Calu3 (cell line): ENCODE measurements around the gene SH3PXD2A. TPM values are rescaled to one million over a fixed set of nuclear protein-coding genes. Genes with fewer than 3 reads are reported as not detected.

Experiments used
- BruUV-seq: library from RNA; stranded (reverse); fragments of 400-500 nt; replicated peaks from 2 replicates; lab custom pipeline; 2021; lab: Mats Ljungman, UMichigan
- CTCF ChIA-PET: fragments of 300-600 bp; sonication (Branson Sonifier 250); formaldehyde crosslinking; loops from one replicate; lab custom pipeline; 2022; ENCODE audit warnings: antibody characterized with exemption; lab: Charles Lee
- DNase-seq: peaks from one replicate; pipeline ENCODE4 v3.0.0; 2022
- H3K27ac Mint-ChIP-seq: one replicate; pipeline ENCODE4 v1.8.0; 2022; ENCODE audit warnings: mixed read lengths; ENCODE audit not compliant: unreplicated experiment
- H3K27me3 Mint-ChIP-seq: one replicate; pipeline ENCODE4 v1.8.0; 2022; ENCODE audit warnings: mixed read lengths; ENCODE audit not compliant: unreplicated experiment
- H3K36me3 Mint-ChIP-seq: one replicate; pipeline ENCODE4 v1.8.0; 2022; ENCODE audit warnings: mild to moderate bottlenecking, moderate library complexity, mixed read lengths; ENCODE audit not compliant: insufficient read depth, unreplicated experiment
- H3K4me1 Mint-ChIP-seq: one replicate; pipeline ENCODE4 v1.8.0; 2022; ENCODE audit warnings: mild to moderate bottlenecking, low read depth, mixed read lengths; ENCODE audit not compliant: unreplicated experiment
- H3K4me3 Mint-ChIP-seq: one replicate; pipeline ENCODE4 v1.8.0; 2022; ENCODE audit warnings: mild to moderate bottlenecking, low read depth, moderate library complexity, mixed read lengths; ENCODE audit not compliant: unreplicated experiment
- H3K9me3 Mint-ChIP-seq: one replicate; pipeline ENCODE4 v1.8.0; 2022; ENCODE audit warnings: low read depth, mixed read lengths; ENCODE audit not compliant: unreplicated experiment
- intact Hi-C: fragments of 100-400 bp; cut with micrococcal nuclease; formaldehyde crosslinking; loops from one replicate; pipeline ENCODE4 v1.10.0; 2022; ENCODE audit not compliant: unreplicated experiment
- total RNA-seq: library from RNA; stranded (reverse); gene quantifications from 2 replicates; pipeline ENCODE4 v1.2.3, GENCODE V29; 2022
- TF ChIP-seq, protein P1 (sequence below): fragments of 200-600 bp; IDR thresholded peaks from one replicate; pipeline ENCODE4 v1.8.0; 2022; ENCODE audit warnings: antibody characterized with exemption; ENCODE audit not compliant: unreplicated experiment

The SH3PXD2A gene
- total RNA-seq, 1 experiment from 2014 or later = 7.5 TPM

DNA sequence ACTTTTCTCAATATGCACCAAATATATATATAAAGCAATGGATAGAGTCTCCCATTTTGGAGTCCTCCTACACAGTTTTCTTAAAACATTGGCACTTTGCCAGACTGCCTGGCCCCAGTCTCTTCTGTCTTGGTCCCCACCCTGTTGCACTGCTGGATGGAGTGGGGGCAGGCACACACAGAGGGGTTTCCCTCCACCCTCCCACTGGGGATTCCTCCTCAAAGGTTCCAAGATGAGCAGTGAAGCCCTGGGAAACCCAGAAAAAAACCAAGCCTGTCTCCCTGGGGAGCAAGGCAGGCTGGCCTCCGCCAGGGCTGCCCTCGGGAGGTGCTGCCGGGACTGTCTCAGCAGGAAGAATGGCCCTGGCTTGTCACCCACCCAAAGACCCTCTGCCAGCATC lies 68.0 kb downstream of the SH3PXD2A start:
- H3K36me3 Mint-ChIP-seq = peaks cover 5% of the 10 kb centered on the region
- DNase-seq = no peak
- H3K27ac Mint-ChIP-seq = no peak overlapping the region
- no TSS peak for BruUV-seq
- H3K4me1 Mint-ChIP-seq = peaks cover 29% of the 10 kb centered on the region
- intact Hi-C loops = no loop called here
- H3K9me3 Mint-ChIP-seq = no peaks in the 10 kb centered on the region
- H3K27me3 Mint-ChIP-seq = peaks cover 40% of the 10 kb centered on the region
- TF ChIP-seq, protein P1, sequence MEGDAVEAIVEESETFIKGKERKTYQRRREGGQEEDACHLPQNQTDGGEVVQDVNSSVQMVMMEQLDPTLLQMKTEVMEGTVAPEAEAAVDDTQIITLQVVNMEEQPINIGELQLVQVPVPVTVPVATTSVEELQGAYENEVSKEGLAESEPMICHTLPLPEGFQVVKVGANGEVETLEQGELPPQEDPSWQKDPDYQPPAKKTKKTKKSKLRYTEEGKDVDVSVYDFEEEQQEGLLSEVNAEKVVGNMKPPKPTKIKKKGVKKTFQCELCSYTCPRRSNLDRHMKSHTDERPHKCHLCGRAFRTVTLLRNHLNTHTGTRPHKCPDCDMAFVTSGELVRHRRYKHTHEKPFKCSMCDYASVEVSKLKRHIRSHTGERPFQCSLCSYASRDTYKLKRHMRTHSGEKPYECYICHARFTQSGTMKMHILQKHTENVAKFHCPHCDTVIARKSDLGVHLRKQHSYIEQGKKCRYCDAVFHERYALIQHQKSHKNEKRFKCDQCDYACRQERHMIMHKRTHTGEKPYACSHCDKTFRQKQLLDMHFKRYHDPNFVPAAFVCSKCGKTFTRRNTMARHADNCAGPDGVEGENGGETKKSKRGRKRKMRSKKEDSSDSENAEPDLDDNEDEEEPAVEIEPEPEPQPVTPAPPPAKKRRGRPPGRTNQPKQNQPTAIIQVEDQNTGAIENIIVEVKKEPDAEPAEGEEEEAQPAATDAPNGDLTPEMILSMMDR = no peak
- CTCF ChIA-PET = no interaction called here
- no peak overlapping the region for H3K4me3 Mint-ChIP-seq

DNA sequence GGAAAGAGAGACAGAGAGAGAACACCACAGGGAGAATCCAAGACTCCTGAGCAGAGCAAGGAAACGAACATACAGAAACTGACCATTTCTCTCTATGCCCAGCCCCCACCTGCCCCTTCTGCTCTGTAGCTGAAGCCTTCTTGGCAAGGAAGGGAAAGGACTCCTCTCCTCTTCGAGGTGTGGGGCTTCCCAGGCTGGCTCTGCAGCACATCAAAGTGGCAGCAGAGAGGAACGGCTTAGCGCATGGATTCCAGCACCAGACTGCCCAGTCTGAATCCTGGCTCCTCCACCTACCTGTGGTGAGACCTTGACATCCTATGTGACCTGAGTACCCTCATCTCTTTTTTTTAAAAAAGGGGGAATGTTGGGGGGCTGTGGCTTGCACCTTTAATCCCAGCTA lies 69.4 kb downstream of the SH3PXD2A start:
- BruUV-seq = no TSS peak
- H3K4me3 Mint-ChIP-seq = no peak overlapping the region
- H3K27ac Mint-ChIP-seq = no peak overlapping the region
- intact Hi-C loops = no loop called here
- TF ChIP-seq, protein P1 = no peak
- peaks cover 22% of the 10 kb centered on the region for H3K4me1 Mint-ChIP-seq
- H3K9me3 Mint-ChIP-seq = no peaks in the 10 kb centered on the region
- CTCF ChIA-PET = no interaction called here
- DNase-seq = no peak
- H3K27me3 Mint-ChIP-seq = peaks cover 46% of the 10 kb centered on the region
- H3K36me3 Mint-ChIP-seq = peaks cover 5% of the 10 kb centered on the region

DNA sequence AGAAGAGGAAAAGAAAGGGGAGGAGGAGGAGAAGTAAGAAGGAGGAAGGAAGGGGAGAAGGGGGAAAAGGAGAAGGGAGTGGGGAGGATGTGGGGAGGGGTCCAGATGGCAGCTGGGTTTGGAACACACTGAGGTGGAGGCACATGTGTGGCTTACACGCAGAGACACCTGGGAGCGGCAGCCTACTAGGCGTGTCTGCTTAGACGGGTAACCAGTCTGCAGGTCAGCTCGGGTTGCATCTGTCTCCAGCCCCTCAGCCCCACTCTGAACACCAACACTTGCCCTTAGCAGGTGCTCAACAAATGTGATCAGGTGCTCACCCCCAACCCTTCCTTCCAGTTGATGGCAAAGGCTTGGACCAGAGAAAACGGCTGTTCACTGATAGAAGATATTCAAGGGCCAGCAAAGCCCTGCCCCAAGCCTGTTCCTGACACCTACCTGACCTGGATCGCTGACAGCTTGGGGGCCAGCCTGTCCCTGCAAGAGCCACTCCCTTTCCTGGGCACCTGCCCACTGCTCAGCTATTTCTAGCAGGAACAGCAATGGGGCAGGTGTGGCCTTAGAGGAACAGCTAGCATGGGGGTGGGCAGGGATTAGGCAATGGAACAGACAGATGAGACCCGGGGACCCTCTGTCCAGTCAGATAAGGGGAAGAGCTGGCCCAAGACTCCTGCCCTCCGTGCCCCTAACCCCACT lies 70.5 kb downstream of the SH3PXD2A start:
- TF ChIP-seq, protein P1 = no peak
- no TSS peak for BruUV-seq

DNA sequence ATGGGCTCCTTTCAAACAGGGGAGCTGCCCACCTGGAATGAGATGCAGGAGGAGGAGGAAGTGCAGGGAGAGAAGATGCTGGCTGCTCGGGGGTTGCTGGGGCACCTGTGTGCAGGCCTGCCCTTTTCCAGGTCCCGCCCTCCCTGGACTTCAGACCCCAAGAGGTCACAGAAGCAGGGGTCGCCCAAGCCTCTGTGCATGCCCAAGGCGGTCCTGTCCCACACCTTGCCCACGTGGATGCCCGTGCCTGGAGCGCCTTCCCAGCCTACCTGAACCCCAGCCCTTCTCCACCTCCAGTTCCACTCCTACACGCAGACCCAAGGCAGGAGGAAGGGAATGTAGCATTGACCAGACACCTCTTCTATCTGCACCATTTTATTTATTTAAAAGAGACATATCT lies 71.3 kb downstream of the SH3PXD2A start:
- no peak for DNase-seq
- Mint-ChIP-seq H3K27ac (no peak overlapping the region), H3K9me3 (no peaks in the 10 kb centered on the region), H3K4me3 (no peak overlapping the region), H3K4me1 (peaks cover 14% of the 10 kb centered on the region), H3K36me3 (peaks cover 5% of the 10 kb centered on the region), H3K27me3 (peaks cover 55% of the 10 kb centered on the region)
- TF ChIP-seq, protein P1 = no peak
- BruUV-seq = no TSS peak
- intact Hi-C loops = no loop called here
- CTCF ChIA-PET = interaction anchor here (0.6 kb wide), 1 partner anchor 31 kb away, joined by 5 read pairs; no protein-coding TSS in a partner anchor

More for the DNA sequence above, 70.5 kb downstream of the SH3PXD2A start:
- no peak overlapping the region for H3K4me3 Mint-ChIP-seq
- intact Hi-C loops = no loop called here
- DNase-seq = no peak
- peaks cover 21% of the 10 kb centered on the region for H3K4me1 Mint-ChIP-seq
- no peak overlapping the region for H3K27ac Mint-ChIP-seq
- peaks cover 55% of the 10 kb centered on the region for H3K27me3 Mint-ChIP-seq
- CTCF ChIA-PET = interaction anchor here (0.6 kb wide), 1 partner anchor 31 kb away, joined by 5 read pairs; no protein-coding TSS in a partner anchor
- H3K36me3 Mint-ChIP-seq = peaks cover 5% of the 10 kb centered on the region
- no peaks in the 10 kb centered on the region for H3K9me3 Mint-ChIP-seq
